GM23338 (cell line): ENCODE results near the gene GALNT7. TPM values are rescaled to one million over a fixed set of nuclear protein-coding genes. Genes with fewer than 3 reads are reported as not detected.

Experiments
- ATAC-seq: fragments of 200-7000 bp; cut with Tn5 transposase; 3 replicates; pipeline ENCODE4 v1.9.1; 2020
- DNase-seq: peaks from one replicate; pipeline ENCODE4 v3.0.0-alpha.2; 2015; ENCODE audit warnings: low spot score
- H2AFZ ChIP-seq: fragments of 200-600 bp; sonication (generic); 2 replicates; pipeline ENCODE4 v1.8.0; 2016; ENCODE audit warnings: antibody characterized with exemption, mild to moderate bottlenecking, moderate library complexity
- H3F3A ChIP-seq: fragments of 200-600 bp; sonication (generic); replicated peaks from 2 replicates; pipeline ENCODE4 v1.8.0; 2017; ENCODE audit warnings: antibody characterized with exemption, mixed run types, low read depth
- H3K27ac ChIP-seq: fragments of 200-600 bp; sonication (generic); 2 replicates; pipeline ENCODE4 v1.6.1; 2016; ENCODE audit warnings: low read depth
- H3K27me3 ChIP-seq: fragments of 200-600 bp; sonication (generic); 2 replicates; pipeline ENCODE4 v1.8.0; 2016; ENCODE audit warnings: mild to moderate bottlenecking, mixed run types, moderate library complexity; ENCODE audit not compliant: insufficient read depth
- H3K36me3 ChIP-seq: fragments of 200-600 bp; sonication (generic); 2 replicates; pipeline ENCODE4 v1.8.0; 2016; ENCODE audit warnings: mild to moderate bottlenecking; ENCODE audit not compliant: insufficient read depth
- H3K4me1 ChIP-seq: fragments of 200-600 bp; sonication (generic); 2 replicates; pipeline ENCODE4 v1.8.0; 2016; ENCODE audit warnings: mild to moderate bottlenecking, moderate library complexity; ENCODE audit not compliant: insufficient read depth
- H3K4me2 ChIP-seq: fragments of 200-600 bp; sonication (generic); 2 replicates; pipeline ENCODE4 v1.7.1; 2017; ENCODE audit warnings: mixed run types
- H3K4me3 ChIP-seq: fragments of 200-600 bp; sonication (generic); 2 replicates; pipeline ENCODE4 v1.6.1; 2016; ENCODE audit warnings: mixed run types
- H3K79me2 ChIP-seq: fragments of 200-600 bp; sonication (generic); replicated peaks from 2 replicates; pipeline ENCODE4 v1.8.0; 2017; ENCODE audit warnings: mild to moderate bottlenecking; ENCODE audit not compliant: insufficient read depth
- H3K9me2 ChIP-seq: fragments of 200-600 bp; sonication (generic); 2 replicates; pipeline ENCODE4 v1.8.0; 2017; ENCODE audit not compliant: insufficient read depth
- H4K20me1 ChIP-seq: fragments of 200-600 bp; sonication (generic); replicated peaks from 2 replicates; pipeline ENCODE4 v1.8.0; 2017; ENCODE audit warnings: mild to moderate bottlenecking; ENCODE audit not compliant: insufficient read depth
- H3K27ac Mint-ChIP-seq: 2 replicates; pipeline ENCODE4 v1.8.0; 2020; ENCODE audit warnings: inconsistent platforms, mild to moderate bottlenecking, moderate library complexity, mixed read lengths
- H3K27me3 Mint-ChIP-seq: 3 replicates; pipeline ENCODE4 v1.8.0; 2022; ENCODE audit warnings: low read depth, mild to moderate bottlenecking, moderate library complexity, mixed read lengths, inconsistent platforms; ENCODE audit not compliant: insufficient read depth, poor library complexity
- H3K36me3 Mint-ChIP-seq: 3 replicates; pipeline ENCODE4 v1.8.0; 2021; ENCODE audit warnings: low read depth, mild to moderate bottlenecking, inconsistent platforms, moderate library complexity, mixed read lengths
- H3K4me1 Mint-ChIP-seq: 3 replicates; pipeline ENCODE4 v1.8.0; 2020; ENCODE audit warnings: mild to moderate bottlenecking, inconsistent platforms, mixed read lengths
- H3K4me3 Mint-ChIP-seq: 3 replicates; pipeline ENCODE4 v1.8.0; 2021; ENCODE audit warnings: moderate library complexity, mild to moderate bottlenecking, inconsistent platforms, mixed read lengths
- H3K9me3 Mint-ChIP-seq: 3 replicates; pipeline ENCODE4 v1.8.0; 2020; ENCODE audit warnings: moderate library complexity, mild to moderate bottlenecking, inconsistent platforms, mixed read lengths
- ETS1 ChIP-seq: IDR thresholded peaks from 2 replicates; pipeline ENCODE4 v1.6.1; 2016; ENCODE audit warnings: antibody characterized with exemption
- EZH2 ChIP-seq: fragments of 200-600 bp; sonication (generic); IDR thresholded peaks from one replicate; pipeline ENCODE4 v1.8.0; 2017; ENCODE audit warnings: antibody characterized with exemption, mild to moderate bottlenecking, low read depth; ENCODE audit not compliant: unreplicated experiment
- REST ChIP-seq: IDR thresholded peaks from one replicate; pipeline ENCODE4 v1.6.1; 2018; ENCODE audit warnings: antibody characterized with exemption; ENCODE audit not compliant: unreplicated experiment
- polyA plus RNA-seq: library from polyadenylated mRNA; unstranded; fragments of >200 nt; fragmentation: Nextera tagmentation; extraction: Ambion mirVana; gene quantifications from 2 replicates; pipeline ENCODE4 v1.2.1, GENCODE V29; 2016
- total RNA-seq: library from RNA; depleted of rRNA; stranded (reverse); fragments of >200 nt; shearing (Covaris generic); gene quantifications from 2 replicates; pipeline ENCODE4 v1.2.3, GENCODE V29; 2014

GALNT7 gene
- total and polyA plus RNA-seq, 2 experiments from 2014 or later, result 31.8 to 72.2 TPM

GRCh38 chr4:173152104-173152503 is 16.5 kb upstream of the GALNT7 start:
- peak; percentile 70 for ATAC-seq
- Histone ChIP-seq H2AFZ (no peak overlapping the region), H3K4me1 (no peaks in the 10 kb centered on the region)

GRCh38 chr4:173153445-173153844 is 15.2 kb upstream of the GALNT7 start:
- no peaks in the 10 kb centered on the region for H3K36me3 Mint-ChIP-seq
- no peak overlapping the region for H3K27ac Mint-ChIP-seq
- H3K4me1 Mint-ChIP-seq, result peaks cover 8% of the 10 kb centered on the region; the same call in 2 of the 3 replicates
- peaks cover 4% of the 10 kb centered on the region for H3K27me3 Mint-ChIP-seq
- Histone ChIP-seq H3F3A (no peaks in the 10 kb centered on the region), H3K27me3 (no peaks in the 10 kb centered on the region), H4K20me1 (no peaks in the 10 kb centered on the region), H3K36me3 (no peaks in the 10 kb centered on the region), H3K79me2 (no peaks in the 10 kb centered on the region), H3K4me3 (no peak overlapping the region), H3K4me1 (no peaks in the 10 kb centered on the region), H2AFZ (no peak overlapping the region), H3K27ac (no peak overlapping the region), H3K4me2 (no peak overlapping the region), H3K9me2 (no peaks in the 10 kb centered on the region)
- H3K9me3 Mint-ChIP-seq, result no peaks in the 10 kb centered on the region
- ATAC-seq, result no peak
- no peak overlapping the region for H3K4me3 Mint-ChIP-seq
- no peak for DNase-seq
- TF ChIP-seq REST (no peak), EZH2 (no peak)

More at GRCh38 chr4:173152104-173152503, 16.5 kb upstream of the GALNT7 start:
- Histone ChIP-seq H3F3A (no peaks in the 10 kb centered on the region), H3K36me3 (no peaks in the 10 kb centered on the region), H3K9me2 (no peaks in the 10 kb centered on the region), H3K4me3 (no peak overlapping the region), H3K27me3 (no peaks in the 10 kb centered on the region), H3K27ac (no peak overlapping the region), H4K20me1 (no peaks in the 10 kb centered on the region), H3K4me2 (no peak overlapping the region), H3K79me2 (no peaks in the 10 kb centered on the region)
- H3K4me3 Mint-ChIP-seq, result no peak overlapping the region
- H3K27ac Mint-ChIP-seq, result no peak overlapping the region
- H3K9me3 Mint-ChIP-seq, result no peaks in the 10 kb centered on the region
- no peaks in the 10 kb centered on the region for H3K36me3 Mint-ChIP-seq
- TF ChIP-seq REST (peak; percentile 28), ETS1 (no peak)
- peaks cover 8% of the 10 kb centered on the region; the same call in 2 of the 3 replicates for H3K4me1 Mint-ChIP-seq
- DNase-seq, result peak; percentile 31
- peaks cover 6% of the 10 kb centered on the region for H3K27me3 Mint-ChIP-seq
